A549 (cell line): ENCODE data around the gene CNTN5.

Experiments
- BHLHE40 ChIP-seq: IDR thresholded peaks from 2 replicates; pipeline ENCODE4 v1.6.1; 2012; ENCODE audit warnings: low read depth, low read length, inconsistent platforms
- CHD4 ChIP-seq: fragments of 200-600 bp; sonication (generic); IDR thresholded peaks from 2 replicates; pipeline ENCODE4 v1.6.1; 2016; ENCODE audit warnings: antibody characterized with exemption, mild to moderate bottlenecking, borderline replicate concordance
- FOSL2 ChIP-seq, 2 experiments: fragments of 450-650 bp in 1 of 2; fragments of >200 bp in 1 of 2; sonication (Bioruptor Twin) in 1 of 2; formaldehyde crosslinking; IDR thresholded peaks; 2 replicates each; pipeline versions ENCODE4 v1.5.0 to v1.6.1; 2016 to 2020; ENCODE audit warnings: mild to moderate bottlenecking in 1 of 2, moderate library complexity in 1 of 2
- KDM5A ChIP-seq: fragments of 200-600 bp; sonication (generic); IDR thresholded peaks from 2 replicates; pipeline ENCODE4 v1.6.1; 2016; ENCODE audit warnings: antibody characterized with exemption, mild to moderate bottlenecking
- MYC ChIP-seq: IDR thresholded peaks from 2 replicates; pipeline ENCODE4 v1.6.1; 2012; ENCODE audit warnings: mild to moderate bottlenecking, inconsistent platforms, low read length, improper control_type of control experiment, borderline replicate concordance
- NR3C1 ChIP-seq: fragments of >200 bp; sonication (Bioruptor Twin); formaldehyde crosslinking; IDR thresholded peaks from 3 replicates; pipeline ENCODE4 v1.6.1; 2017
- POLR2A ChIP-seq: IDR thresholded peaks from 2 replicates; pipeline ENCODE4 v1.6.1; 2012; ENCODE audit warnings: mild to moderate bottlenecking, low read length
- RAD21 ChIP-seq, 2 experiments: fragments of >200 bp in 1 of 2; sonication (Bioruptor Twin) in 1 of 2; formaldehyde crosslinking in 1 of 2; IDR thresholded peaks in 1 of 2; conservative IDR thresholded peaks in 1 of 2; 2 replicates in 1 of 2; 3 replicates in 1 of 2; pipeline ENCODE4 v1.6.1; 2012 to 2018; ENCODE audit warnings: inconsistent platforms in 1 of 2
- RCOR1 ChIP-seq: fragments of 150-350 bp; IDR thresholded peaks from 2 replicates; pipeline ENCODE4 v1.6.1; 2014; ENCODE audit warnings: antibody characterized with exemption, low read length, low read depth
- SMC3 ChIP-seq: fragments of >200 bp; sonication (Bioruptor Twin); formaldehyde crosslinking; IDR thresholded peaks from 3 replicates; pipeline ENCODE4 v1.6.1; 2018; ENCODE audit warnings: inconsistent platforms
- ZFP36 ChIP-seq: fragments of 450-650 bp; IDR thresholded peaks from 2 replicates; pipeline ENCODE4 v1.6.1; 2014; ENCODE audit warnings: borderline replicate concordance; ENCODE audit not compliant: partially characterized antibody
- TF ChIP-seq, protein P1 (sequence below): fragments of 200-600 bp; sonication (generic); IDR thresholded peaks from 2 replicates; pipeline ENCODE4 v1.6.1; 2016; ENCODE audit warnings: antibody characterized with exemption, mild to moderate bottlenecking, moderate library complexity
- TF ChIP-seq, protein P2 (sequence below): fragments of >200 bp; sonication (Bioruptor Twin); formaldehyde crosslinking; IDR thresholded peaks from 3 replicates; pipeline ENCODE4 v1.5.1; 2016
- TF ChIP-seq, protein P3 (sequence below): IDR thresholded peaks from 2 replicates; pipeline ENCODE4 v1.6.1; 2012

DNA sequence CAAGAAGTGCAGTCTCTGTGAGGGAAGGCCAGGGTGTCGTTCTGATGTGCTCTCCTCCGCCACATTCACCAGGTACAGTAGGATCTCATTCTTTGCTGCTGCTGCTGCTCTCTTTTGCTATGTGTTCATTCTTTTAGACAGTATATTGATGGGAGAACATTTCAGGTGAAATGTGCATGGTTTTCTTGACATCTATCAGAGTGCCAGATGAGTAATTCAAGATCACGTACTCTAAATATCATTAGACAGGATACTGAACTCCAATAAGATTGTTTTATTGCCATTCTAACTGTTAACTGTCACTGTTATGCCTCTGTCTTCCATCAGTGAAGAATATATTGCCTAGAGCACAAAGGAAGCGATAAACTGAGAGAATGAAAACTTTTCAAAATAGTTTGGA, 895.3 kb downstream of the CNTN5 start:
- TF ChIP-seq, protein P1, sequence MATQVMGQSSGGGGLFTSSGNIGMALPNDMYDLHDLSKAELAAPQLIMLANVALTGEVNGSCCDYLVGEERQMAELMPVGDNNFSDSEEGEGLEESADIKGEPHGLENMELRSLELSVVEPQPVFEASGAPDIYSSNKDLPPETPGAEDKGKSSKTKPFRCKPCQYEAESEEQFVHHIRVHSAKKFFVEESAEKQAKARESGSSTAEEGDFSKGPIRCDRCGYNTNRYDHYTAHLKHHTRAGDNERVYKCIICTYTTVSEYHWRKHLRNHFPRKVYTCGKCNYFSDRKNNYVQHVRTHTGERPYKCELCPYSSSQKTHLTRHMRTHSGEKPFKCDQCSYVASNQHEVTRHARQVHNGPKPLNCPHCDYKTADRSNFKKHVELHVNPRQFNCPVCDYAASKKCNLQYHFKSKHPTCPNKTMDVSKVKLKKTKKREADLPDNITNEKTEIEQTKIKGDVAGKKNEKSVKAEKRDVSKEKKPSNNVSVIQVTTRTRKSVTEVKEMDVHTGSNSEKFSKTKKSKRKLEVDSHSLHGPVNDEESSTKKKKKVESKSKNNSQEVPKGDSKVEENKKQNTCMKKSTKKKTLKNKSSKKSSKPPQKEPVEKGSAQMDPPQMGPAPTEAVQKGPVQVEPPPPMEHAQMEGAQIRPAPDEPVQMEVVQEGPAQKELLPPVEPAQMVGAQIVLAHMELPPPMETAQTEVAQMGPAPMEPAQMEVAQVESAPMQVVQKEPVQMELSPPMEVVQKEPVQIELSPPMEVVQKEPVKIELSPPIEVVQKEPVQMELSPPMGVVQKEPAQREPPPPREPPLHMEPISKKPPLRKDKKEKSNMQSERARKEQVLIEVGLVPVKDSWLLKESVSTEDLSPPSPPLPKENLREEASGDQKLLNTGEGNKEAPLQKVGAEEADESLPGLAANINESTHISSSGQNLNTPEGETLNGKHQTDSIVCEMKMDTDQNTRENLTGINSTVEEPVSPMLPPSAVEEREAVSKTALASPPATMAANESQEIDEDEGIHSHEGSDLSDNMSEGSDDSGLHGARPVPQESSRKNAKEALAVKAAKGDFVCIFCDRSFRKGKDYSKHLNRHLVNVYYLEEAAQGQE, result no peak
- no peak for TF ChIP-seq POLR2A
- TF ChIP-seq, protein P2, sequence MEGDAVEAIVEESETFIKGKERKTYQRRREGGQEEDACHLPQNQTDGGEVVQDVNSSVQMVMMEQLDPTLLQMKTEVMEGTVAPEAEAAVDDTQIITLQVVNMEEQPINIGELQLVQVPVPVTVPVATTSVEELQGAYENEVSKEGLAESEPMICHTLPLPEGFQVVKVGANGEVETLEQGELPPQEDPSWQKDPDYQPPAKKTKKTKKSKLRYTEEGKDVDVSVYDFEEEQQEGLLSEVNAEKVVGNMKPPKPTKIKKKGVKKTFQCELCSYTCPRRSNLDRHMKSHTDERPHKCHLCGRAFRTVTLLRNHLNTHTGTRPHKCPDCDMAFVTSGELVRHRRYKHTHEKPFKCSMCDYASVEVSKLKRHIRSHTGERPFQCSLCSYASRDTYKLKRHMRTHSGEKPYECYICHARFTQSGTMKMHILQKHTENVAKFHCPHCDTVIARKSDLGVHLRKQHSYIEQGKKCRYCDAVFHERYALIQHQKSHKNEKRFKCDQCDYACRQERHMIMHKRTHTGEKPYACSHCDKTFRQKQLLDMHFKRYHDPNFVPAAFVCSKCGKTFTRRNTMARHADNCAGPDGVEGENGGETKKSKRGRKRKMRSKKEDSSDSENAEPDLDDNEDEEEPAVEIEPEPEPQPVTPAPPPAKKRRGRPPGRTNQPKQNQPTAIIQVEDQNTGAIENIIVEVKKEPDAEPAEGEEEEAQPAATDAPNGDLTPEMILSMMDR, result no peak
- TF ChIP-seq CHD4, result no peak
- TF ChIP-seq NR3C1, result no peak
- no peak for TF ChIP-seq MYC
- no peak for TF ChIP-seq BHLHE40
- no peak for TF ChIP-seq KDM5A
- TF ChIP-seq RAD21 (conservative IDR thresholded peaks at IDR 0.05 in 1 of 2, IDR thresholded peaks at IDR 0.05 in 1 of 2), result no peak
- TF ChIP-seq SMC3, result no peak
- TF ChIP-seq, protein P3, sequence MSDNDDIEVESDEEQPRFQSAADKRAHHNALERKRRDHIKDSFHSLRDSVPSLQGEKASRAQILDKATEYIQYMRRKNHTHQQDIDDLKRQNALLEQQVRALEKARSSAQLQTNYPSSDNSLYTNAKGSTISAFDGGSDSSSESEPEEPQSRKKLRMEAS, result no peak
- no peak for TF ChIP-seq FOSL2 (IDR thresholded peaks at IDR 0.05)
- no peak for TF ChIP-seq FOSL2 (CRISPR knock-in tag; IDR thresholded peaks at IDR 0.05)
- TF ChIP-seq ZFP36, result no peak
- no peak for TF ChIP-seq RCOR1
